Measurements from ENCODE around the gene SLC44A1. TPM values are rescaled to one million over a fixed set of nuclear protein-coding genes. Genes with fewer than 3 reads are reported as not detected.
A peak's percentile ranks its signal among the peaks of the same experiment; 100 is the strongest.

The SLC44A1 gene
- total and polyA plus RNA-seq, 2 of the 13 experiments (the other 11 are each of a cell fraction or from before 2014, with no cell fraction given): 21.4 to 40.8 TPM

GRCh38 chr9:105283795-105284194, 39.3 kb downstream of the SLC44A1 start:
- no peaks in the 10 kb centered on the region for H3K36me3 ChIP-seq (replicated peaks in 1 of 2; ENCODE audit: control insufficient read depth in 1 of 2, insufficient read depth in 2 of 2, low read length in 2 of 2)
- H3K9me3 ChIP-seq (ENCODE audit: low read length): no peaks in the 10 kb centered on the region
- intact Hi-C loops (cut with micrococcal nuclease; ENCODE audit: unreplicated experiment): no loop called here
- H3K9ac ChIP-seq (ENCODE audit: insufficient read depth, low read depth, low read length): no peak overlapping the region
- no peak for ATAC-seq
- peak overlapping the region; percentile 49 for H3K27ac ChIP-seq (ENCODE audit: extremely low read length, insufficient read depth, low read length)
- no peak for DNase-seq (ENCODE audit: low spot score)
- TF ChIP-seq ZNF687 (CRISPR knock-in tag; IDR thresholded peaks at IDR 0.05) (no peak), ZNF230 (CRISPR knock-in tag; IDR thresholded peaks at IDR 0.05) (no peak), FUBP1 (CRISPR knock-in tag; IDR thresholded peaks at IDR 0.05; ENCODE audit: borderline replicate concordance) (no peak), MAFF (IDR thresholded peaks at IDR 0.05; ENCODE audit: low read depth, low read length) (peak; percentile 74), MAFK (conservative IDR thresholded peaks at IDR 0.05 in 1 of 2, IDR thresholded peaks at IDR 0.05 in 1 of 2; ENCODE audit: low read length in 2 of 2) (peak; percentile 83 to 88)
- peaks cover 32% of the 10 kb centered on the region for H3K4me1 ChIP-seq (ENCODE audit: insufficient read depth, low read length)
- 65% methylated on average over 1 of the region's 1 CpG for WGBS (ENCODE audit: low lambda C conversion rate)
- no peak overlapping the region for H3K4me2 ChIP-seq (ENCODE audit: low read depth, low read length)
- H3K4me3 ChIP-seq (replicated peaks in 1 of 3; ENCODE audit: insufficient read depth in 1 of 3, low read depth in 2 of 3, low read length in 3 of 3): no peak overlapping the region
- POLR2A ChIA-PET: interaction anchor here (0.7 kb wide), 1 partner anchor 284 kb away, joined by 3 read pairs; no protein-coding TSS in a partner anchor
- in situ Hi-C loops (cut with HindIII; ENCODE audit: extremely low pct_ligation_motif_present, low pct_unique_long_range_greater_than_20kb): no loop called here
- CTCF ChIA-PET (ENCODE audit: low intra/inter-chr PET ratio, low total read pairs): no interaction called here
- H4K20me1 ChIP-seq (ENCODE audit: insufficient read depth, low read length): no peaks in the 10 kb centered on the region
- no TSS peak for BruUV-seq (replicated peaks)
- FAIRE-seq: no peak
- no peaks in the 10 kb centered on the region for H3K27me3 ChIP-seq (ENCODE audit: control insufficient read depth in 1 of 2, insufficient read depth in 2 of 2, low read length in 2 of 2)
- no peak overlapping the region for H2AFZ ChIP-seq (ENCODE audit: low read length)
- peaks cover 34% of the 10 kb centered on the region for H3K79me2 ChIP-seq (ENCODE audit: insufficient read depth, low read length)
